MM.1S (cell line): ENCODE data around the gene BCCIP.

ENCODE experiments used
- EZH2 ChIP-seq: fragments of 300-600 bp; sonication (generic); optimal IDR thresholded peaks from 2 replicates; pipeline ENCODE3; 2017; ENCODE audit warnings: low read depth, mild to moderate bottlenecking, antibody characterized with exemption, low read length, mixed read lengths
- TF ChIP-seq, protein P1 (sequence below): fragments of 300-600 bp; sonication (generic); IDR thresholded peaks from 2 replicates; pipeline ENCODE4 v1.5.1; 2016; ENCODE audit warnings: antibody characterized with exemption, low read length, mixed read lengths

DNA sequence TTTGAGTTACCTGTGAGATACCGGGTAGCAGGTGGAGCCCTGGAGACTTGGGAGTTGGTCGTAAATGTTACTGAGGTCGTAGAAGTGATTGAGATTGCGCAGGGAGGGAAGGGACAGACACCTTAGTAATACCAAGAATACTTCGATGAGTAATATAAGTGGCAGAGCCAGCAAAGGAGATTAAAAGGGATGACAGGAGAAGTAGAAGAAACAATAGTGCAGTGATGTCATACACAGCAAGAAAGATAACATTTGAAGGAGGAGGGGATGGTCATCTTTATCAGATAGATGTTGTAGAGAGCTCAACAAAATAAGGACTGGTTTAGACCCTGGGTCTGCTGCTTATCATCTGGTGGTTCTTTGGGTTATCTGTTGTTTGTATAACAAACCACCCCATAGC is 5.0 kb downstream of the BCCIP start:
- TF ChIP-seq, protein P1, sequence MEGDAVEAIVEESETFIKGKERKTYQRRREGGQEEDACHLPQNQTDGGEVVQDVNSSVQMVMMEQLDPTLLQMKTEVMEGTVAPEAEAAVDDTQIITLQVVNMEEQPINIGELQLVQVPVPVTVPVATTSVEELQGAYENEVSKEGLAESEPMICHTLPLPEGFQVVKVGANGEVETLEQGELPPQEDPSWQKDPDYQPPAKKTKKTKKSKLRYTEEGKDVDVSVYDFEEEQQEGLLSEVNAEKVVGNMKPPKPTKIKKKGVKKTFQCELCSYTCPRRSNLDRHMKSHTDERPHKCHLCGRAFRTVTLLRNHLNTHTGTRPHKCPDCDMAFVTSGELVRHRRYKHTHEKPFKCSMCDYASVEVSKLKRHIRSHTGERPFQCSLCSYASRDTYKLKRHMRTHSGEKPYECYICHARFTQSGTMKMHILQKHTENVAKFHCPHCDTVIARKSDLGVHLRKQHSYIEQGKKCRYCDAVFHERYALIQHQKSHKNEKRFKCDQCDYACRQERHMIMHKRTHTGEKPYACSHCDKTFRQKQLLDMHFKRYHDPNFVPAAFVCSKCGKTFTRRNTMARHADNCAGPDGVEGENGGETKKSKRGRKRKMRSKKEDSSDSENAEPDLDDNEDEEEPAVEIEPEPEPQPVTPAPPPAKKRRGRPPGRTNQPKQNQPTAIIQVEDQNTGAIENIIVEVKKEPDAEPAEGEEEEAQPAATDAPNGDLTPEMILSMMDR: no peak
- TF ChIP-seq EZH2: no peak
